Measurements from ENCODE around the gene PLCB4. TPM values are rescaled to one million over a fixed set of nuclear protein-coding genes. Genes with fewer than 3 reads are reported as not detected.

The PLCB4 gene
- total RNA-seq, 1 experiment from 2014 or later: 10.0 TPM

- in situ Hi-C loops (cut with HindIII; ENCODE audit: low pct_unique_long_range_greater_than_20kb, low sequenced_read_pairs): no loop called here
Measured at GRCh38 chr20:9227896-9228615, 159.2 kb downstream of the PLCB4 start.

GRCh38 chr20:9228774-9229450, 160.0 kb downstream of the PLCB4 start:
- in situ Hi-C loops (cut with HindIII; ENCODE audit: low pct_unique_long_range_greater_than_20kb, low sequenced_read_pairs): no loop called here
- DNase-seq (ENCODE audit: low read depth): no peak

More at GRCh38 chr20:9227896-9228615, 159.2 kb downstream of the PLCB4 start:
- DNase-seq (ENCODE audit: low read depth): no peak

GRCh38 chr20:9230406-9230805, 161.5 kb downstream of the PLCB4 start:
- in situ Hi-C loops (cut with HindIII; ENCODE audit: low pct_unique_long_range_greater_than_20kb, low sequenced_read_pairs): no loop called here

GRCh38 chr20:9233804-9234203, 164.9 kb downstream of the PLCB4 start:
- no peak for DNase-seq (ENCODE audit: low read depth)
- in situ Hi-C loops (cut with HindIII; ENCODE audit: low pct_unique_long_range_greater_than_20kb, low sequenced_read_pairs): no loop called here

More at GRCh38 chr20:9230406-9230805, 161.5 kb downstream of the PLCB4 start:
- no peak for DNase-seq (ENCODE audit: low read depth)

GRCh38 chr20:9235518-9235917, 166.6 kb downstream of the PLCB4 start:
- DNase-seq (ENCODE audit: low read depth): no peak
- in situ Hi-C loops (cut with HindIII; ENCODE audit: low pct_unique_long_range_greater_than_20kb, low sequenced_read_pairs): no loop called here

GRCh38 chr20:9236458-9236857, 167.6 kb downstream of the PLCB4 start:
- in situ Hi-C loops (cut with HindIII; ENCODE audit: low pct_unique_long_range_greater_than_20kb, low sequenced_read_pairs): no loop called here
- DNase-seq (ENCODE audit: low read depth): no peak

- in situ Hi-C loops (cut with HindIII; ENCODE audit: low pct_unique_long_range_greater_than_20kb, low sequenced_read_pairs): no loop called here
- DNase-seq (ENCODE audit: low read depth): peak; percentile 89
Measured at GRCh38 chr20:9241232-9241692, 172.4 kb downstream of the PLCB4 start.

- in situ Hi-C loops (cut with HindIII; ENCODE audit: low pct_unique_long_range_greater_than_20kb, low sequenced_read_pairs): no loop called here
- no peak for DNase-seq (ENCODE audit: low read depth)
Measured at GRCh38 chr20:9241721-9242427, 173.0 kb downstream of the PLCB4 start.

GRCh38 chr20:9243986-9244385, 175.1 kb downstream of the PLCB4 start:
- no peak for DNase-seq (ENCODE audit: low read depth)
- in situ Hi-C loops (cut with HindIII; ENCODE audit: low pct_unique_long_range_greater_than_20kb, low sequenced_read_pairs): no loop called here

GRCh38 chr20:9244811-9245210, 175.9 kb downstream of the PLCB4 start:
- in situ Hi-C loops (cut with HindIII; ENCODE audit: low pct_unique_long_range_greater_than_20kb, low sequenced_read_pairs): no loop called here
- DNase-seq (ENCODE audit: low read depth): no peak

GRCh38 chr20:9246731-9247130, 177.8 kb downstream of the PLCB4 start:
- no peak for DNase-seq (ENCODE audit: low read depth)
- in situ Hi-C loops (cut with HindIII; ENCODE audit: low pct_unique_long_range_greater_than_20kb, low sequenced_read_pairs): no loop called here

GRCh38 chr20:9250511-9250910, 181.6 kb downstream of the PLCB4 start:
- in situ Hi-C loops (cut with HindIII; ENCODE audit: low pct_unique_long_range_greater_than_20kb, low sequenced_read_pairs): no loop called here
- no peak for DNase-seq (ENCODE audit: low read depth)

- in situ Hi-C loops (cut with HindIII; ENCODE audit: low pct_unique_long_range_greater_than_20kb, low sequenced_read_pairs): no loop called here
Measured at GRCh38 chr20:9253006-9253539, 184.2 kb downstream of the PLCB4 start.

GRCh38 chr20:9255171-9255570, 186.3 kb downstream of the PLCB4 start:
- DNase-seq (ENCODE audit: low read depth): no peak
- in situ Hi-C loops (cut with HindIII; ENCODE audit: low pct_unique_long_range_greater_than_20kb, low sequenced_read_pairs): no loop called here

More at GRCh38 chr20:9253006-9253539, 184.2 kb downstream of the PLCB4 start:
- DNase-seq (ENCODE audit: low read depth): no peak

- in situ Hi-C loops (cut with HindIII; ENCODE audit: low pct_unique_long_range_greater_than_20kb, low sequenced_read_pairs): no loop called here
- no peak for DNase-seq (ENCODE audit: low read depth)
Measured at GRCh38 chr20:9256393-9256792, 187.5 kb downstream of the PLCB4 start.

GRCh38 chr20:9258901-9259300, 190.0 kb downstream of the PLCB4 start:
- DNase-seq (ENCODE audit: low read depth): no peak
- in situ Hi-C loops (cut with HindIII; ENCODE audit: low pct_unique_long_range_greater_than_20kb, low sequenced_read_pairs): no loop called here

- DNase-seq (ENCODE audit: low read depth): no peak
- in situ Hi-C loops (cut with HindIII; ENCODE audit: low pct_unique_long_range_greater_than_20kb, low sequenced_read_pairs): no loop called here
Measured at GRCh38 chr20:9260027-9260426, 191.1 kb downstream of the PLCB4 start.

GRCh38 chr20:9261781-9262180, 192.9 kb downstream of the PLCB4 start:
- no peak for DNase-seq (ENCODE audit: low read depth)
- in situ Hi-C loops (cut with HindIII; ENCODE audit: low pct_unique_long_range_greater_than_20kb, low sequenced_read_pairs): no loop called here

Data from Caki2 (cell line).